ENCODE measurements around the gene TUSC7.

Gene TUSC7

GRCh38 chr3:116702334-116702733 lies 7.2 kb upstream of the TUSC7 start:
- Histone ChIP-seq H3K9ac (ENCODE audit: low read depth in 1 of 2, low read length in 2 of 2) (no peak overlapping the region), H3K9me3 (ENCODE audit: control insufficient read depth in 2 of 2, low read length in 2 of 2) (no peaks in the 10 kb centered on the region), H3K4me1 (ENCODE audit: control insufficient read depth in 2 of 2, insufficient read depth in 2 of 2, low read length in 2 of 2) (no peaks in the 10 kb centered on the region), H3K36me3 (ENCODE audit: control insufficient read depth in 2 of 2, insufficient read depth in 2 of 2, low read length in 2 of 2) (no peaks in the 10 kb centered on the region), H3K4me3 (ENCODE audit: low read length in 2 of 2) (no peak overlapping the region), H3K27ac (ENCODE audit: low read depth in 2 of 2, low read length in 2 of 2) (no peak overlapping the region), H3K27me3 (ENCODE audit: control insufficient read depth in 2 of 2, insufficient read depth in 2 of 2, low read length in 2 of 2) (no peaks in the 10 kb centered on the region)

- no peak overlapping the region for H3K9ac ChIP-seq (ENCODE audit: low read depth in 1 of 2, low read length in 2 of 2)
- no peaks in the 10 kb centered on the region for H3K9me3 ChIP-seq (ENCODE audit: control insufficient read depth in 2 of 2, low read length in 2 of 2)
- H3K4me3 ChIP-seq (ENCODE audit: low read length in 2 of 2) = no peak overlapping the region
- no peak overlapping the region for H3K27ac ChIP-seq (ENCODE audit: low read depth in 2 of 2, low read length in 2 of 2)
- no peaks in the 10 kb centered on the region for H3K27me3 ChIP-seq (ENCODE audit: control insufficient read depth in 2 of 2, insufficient read depth in 2 of 2, low read length in 2 of 2)
- H3K4me1 ChIP-seq (ENCODE audit: control insufficient read depth in 2 of 2, insufficient read depth in 2 of 2, low read length in 2 of 2) = no peaks in the 10 kb centered on the region
- no peaks in the 10 kb centered on the region for H3K36me3 ChIP-seq (ENCODE audit: control insufficient read depth in 2 of 2, insufficient read depth in 2 of 2, low read length in 2 of 2)
Measured at GRCh38 chr3:116707531-116707930, 2.0 kb upstream of the TUSC7 start.

- no peak overlapping the region for H3K4me3 ChIP-seq (ENCODE audit: low read length in 2 of 2)
- no peak overlapping the region for H3K27ac ChIP-seq (ENCODE audit: low read depth in 2 of 2, low read length in 2 of 2)
- H3K36me3 ChIP-seq (ENCODE audit: control insufficient read depth in 2 of 2, insufficient read depth in 2 of 2, low read length in 2 of 2) = no peaks in the 10 kb centered on the region
- H3K27me3 ChIP-seq (ENCODE audit: control insufficient read depth in 2 of 2, insufficient read depth in 2 of 2, low read length in 2 of 2) = no peaks in the 10 kb centered on the region
- H3K9me3 ChIP-seq (ENCODE audit: control insufficient read depth in 2 of 2, low read length in 2 of 2) = no peaks in the 10 kb centered on the region
- H3K9ac ChIP-seq (ENCODE audit: low read depth in 1 of 2, low read length in 2 of 2) = no peak overlapping the region
- no peaks in the 10 kb centered on the region for H3K4me1 ChIP-seq (ENCODE audit: control insufficient read depth in 2 of 2, insufficient read depth in 2 of 2, low read length in 2 of 2)
Measured at GRCh38 chr3:116716490-116716889, 6.9 kb downstream of the TUSC7 start.

- no peaks in the 10 kb centered on the region for H3K9me3 ChIP-seq (ENCODE audit: control insufficient read depth in 2 of 2, low read length in 2 of 2)
- H3K36me3 ChIP-seq (ENCODE audit: control insufficient read depth in 2 of 2, insufficient read depth in 2 of 2, low read length in 2 of 2) = no peaks in the 10 kb centered on the region
- no peak overlapping the region for H3K4me3 ChIP-seq (ENCODE audit: low read length in 2 of 2)
- no peaks in the 10 kb centered on the region for H3K27me3 ChIP-seq (ENCODE audit: control insufficient read depth in 2 of 2, insufficient read depth in 2 of 2, low read length in 2 of 2)
- no peak overlapping the region for H3K9ac ChIP-seq (ENCODE audit: low read depth in 1 of 2, low read length in 2 of 2)
- no peak overlapping the region for H3K27ac ChIP-seq (ENCODE audit: low read depth in 2 of 2, low read length in 2 of 2)
- no peaks in the 10 kb centered on the region for H3K4me1 ChIP-seq (ENCODE audit: control insufficient read depth in 2 of 2, insufficient read depth in 2 of 2, low read length in 2 of 2)
Measured at GRCh38 chr3:116717566-116717965, 8.0 kb downstream of the TUSC7 start.

- no peak overlapping the region for H3K27ac ChIP-seq (ENCODE audit: low read depth in 2 of 2, low read length in 2 of 2)
- H3K4me1 ChIP-seq (ENCODE audit: control insufficient read depth in 2 of 2, insufficient read depth in 2 of 2, low read length in 2 of 2) = no peaks in the 10 kb centered on the region
- no peaks in the 10 kb centered on the region for H3K27me3 ChIP-seq (ENCODE audit: control insufficient read depth in 2 of 2, insufficient read depth in 2 of 2, low read length in 2 of 2)
- no peaks in the 10 kb centered on the region for H3K36me3 ChIP-seq (ENCODE audit: control insufficient read depth in 2 of 2, insufficient read depth in 2 of 2, low read length in 2 of 2)
- no peak overlapping the region for H3K4me3 ChIP-seq (ENCODE audit: low read length in 2 of 2)
- no peaks in the 10 kb centered on the region for H3K9me3 ChIP-seq (ENCODE audit: control insufficient read depth in 2 of 2, low read length in 2 of 2)
- H3K9ac ChIP-seq (ENCODE audit: low read depth in 1 of 2, low read length in 2 of 2) = no peak overlapping the region
Measured at GRCh38 chr3:116728454-116728853, 18.9 kb downstream of the TUSC7 start.

- no peaks in the 10 kb centered on the region for H3K9me3 ChIP-seq (ENCODE audit: control insufficient read depth in 2 of 2, low read length in 2 of 2)
- no peak overlapping the region for H3K27ac ChIP-seq (ENCODE audit: low read depth in 2 of 2, low read length in 2 of 2)
- H3K4me1 ChIP-seq (ENCODE audit: control insufficient read depth in 2 of 2, insufficient read depth in 2 of 2, low read length in 2 of 2) = no peaks in the 10 kb centered on the region
- H3K27me3 ChIP-seq (ENCODE audit: control insufficient read depth in 2 of 2, insufficient read depth in 2 of 2, low read length in 2 of 2) = no peaks in the 10 kb centered on the region
- H3K36me3 ChIP-seq (ENCODE audit: control insufficient read depth in 2 of 2, insufficient read depth in 2 of 2, low read length in 2 of 2) = no peaks in the 10 kb centered on the region
- no peak overlapping the region for H3K9ac ChIP-seq (ENCODE audit: low read depth in 1 of 2, low read length in 2 of 2)
- no peak overlapping the region for H3K4me3 ChIP-seq (ENCODE audit: low read length in 2 of 2)
Measured at GRCh38 chr3:116734243-116734642, 24.7 kb downstream of the TUSC7 start.

- H3K4me1 ChIP-seq (ENCODE audit: control insufficient read depth in 2 of 2, insufficient read depth in 2 of 2, low read length in 2 of 2) = no peaks in the 10 kb centered on the region
- no peak overlapping the region for H3K4me3 ChIP-seq (ENCODE audit: low read length in 2 of 2)
- H3K27me3 ChIP-seq (ENCODE audit: control insufficient read depth in 2 of 2, insufficient read depth in 2 of 2, low read length in 2 of 2) = no peaks in the 10 kb centered on the region
- no peak overlapping the region for H3K9ac ChIP-seq (ENCODE audit: low read depth in 1 of 2, low read length in 2 of 2)
- no peak overlapping the region for H3K27ac ChIP-seq (ENCODE audit: low read depth in 2 of 2, low read length in 2 of 2)
- no peaks in the 10 kb centered on the region for H3K9me3 ChIP-seq (ENCODE audit: control insufficient read depth in 2 of 2, low read length in 2 of 2)
- no peaks in the 10 kb centered on the region for H3K36me3 ChIP-seq (ENCODE audit: control insufficient read depth in 2 of 2, insufficient read depth in 2 of 2, low read length in 2 of 2)
Measured at GRCh38 chr3:116739678-116740077, 30.1 kb downstream of the TUSC7 start.

GRCh38 chr3:116740293-116740692 lies 30.7 kb downstream of the TUSC7 start:
- H3K36me3 ChIP-seq (ENCODE audit: control insufficient read depth in 2 of 2, insufficient read depth in 2 of 2, low read length in 2 of 2) = no peaks in the 10 kb centered on the region
- H3K27me3 ChIP-seq (ENCODE audit: control insufficient read depth in 2 of 2, insufficient read depth in 2 of 2, low read length in 2 of 2) = no peaks in the 10 kb centered on the region
- no peak overlapping the region for H3K4me3 ChIP-seq (ENCODE audit: low read length in 2 of 2)
- H3K9me3 ChIP-seq (ENCODE audit: control insufficient read depth in 2 of 2, low read length in 2 of 2) = no peaks in the 10 kb centered on the region
- H3K27ac ChIP-seq (ENCODE audit: low read depth in 2 of 2, low read length in 2 of 2) = no peak overlapping the region
- H3K9ac ChIP-seq (ENCODE audit: low read depth in 1 of 2, low read length in 2 of 2) = no peak overlapping the region
- no peaks in the 10 kb centered on the region for H3K4me1 ChIP-seq (ENCODE audit: control insufficient read depth in 2 of 2, insufficient read depth in 2 of 2, low read length in 2 of 2)

- Histone ChIP-seq H3K4me3 (ENCODE audit: low read length in 2 of 2) (no peak overlapping the region), H3K4me1 (ENCODE audit: control insufficient read depth in 2 of 2, insufficient read depth in 2 of 2, low read length in 2 of 2) (no peaks in the 10 kb centered on the region), H3K27me3 (ENCODE audit: control insufficient read depth in 2 of 2, insufficient read depth in 2 of 2, low read length in 2 of 2) (no peaks in the 10 kb centered on the region), H3K36me3 (ENCODE audit: control insufficient read depth in 2 of 2, insufficient read depth in 2 of 2, low read length in 2 of 2) (no peaks in the 10 kb centered on the region), H3K27ac (ENCODE audit: low read depth in 2 of 2, low read length in 2 of 2) (no peak overlapping the region), H3K9me3 (ENCODE audit: control insufficient read depth in 2 of 2, low read length in 2 of 2) (no peaks in the 10 kb centered on the region), H3K9ac (ENCODE audit: low read depth in 1 of 2, low read length in 2 of 2) (no peak overlapping the region)
Measured at GRCh38 chr3:116741467-116741866, 31.9 kb downstream of the TUSC7 start.

GRCh38 chr3:116743062-116743461 lies 33.5 kb downstream of the TUSC7 start:
- no peak overlapping the region for H3K4me3 ChIP-seq (ENCODE audit: low read length in 2 of 2)
- H3K27me3 ChIP-seq (ENCODE audit: control insufficient read depth in 2 of 2, insufficient read depth in 2 of 2, low read length in 2 of 2) = no peaks in the 10 kb centered on the region
- H3K4me1 ChIP-seq (ENCODE audit: control insufficient read depth in 2 of 2, insufficient read depth in 2 of 2, low read length in 2 of 2) = no peaks in the 10 kb centered on the region
- no peaks in the 10 kb centered on the region for H3K36me3 ChIP-seq (ENCODE audit: control insufficient read depth in 2 of 2, insufficient read depth in 2 of 2, low read length in 2 of 2)
- H3K9ac ChIP-seq (ENCODE audit: low read depth in 1 of 2, low read length in 2 of 2) = no peak overlapping the region
- no peaks in the 10 kb centered on the region for H3K9me3 ChIP-seq (ENCODE audit: control insufficient read depth in 2 of 2, low read length in 2 of 2)
- no peak overlapping the region for H3K27ac ChIP-seq (ENCODE audit: low read depth in 2 of 2, low read length in 2 of 2)

- H3K36me3 ChIP-seq (ENCODE audit: control insufficient read depth in 2 of 2, insufficient read depth in 2 of 2, low read length in 2 of 2) = no peaks in the 10 kb centered on the region
- no peaks in the 10 kb centered on the region for H3K4me1 ChIP-seq (ENCODE audit: control insufficient read depth in 2 of 2, insufficient read depth in 2 of 2, low read length in 2 of 2)
Measured at GRCh38 chr3:116749388-116749787, 39.8 kb downstream of the TUSC7 start.

More at GRCh38 chr3:116749388-116749787, 39.8 kb downstream of the TUSC7 start:
- Histone ChIP-seq H3K9me3 (ENCODE audit: control insufficient read depth in 2 of 2, low read length in 2 of 2) (no peaks in the 10 kb centered on the region), H3K27ac (ENCODE audit: low read depth in 2 of 2, low read length in 2 of 2) (no peak overlapping the region), H3K4me3 (ENCODE audit: low read length in 2 of 2) (no peak overlapping the region), H3K27me3 (ENCODE audit: control insufficient read depth in 2 of 2, insufficient read depth in 2 of 2, low read length in 2 of 2) (no peaks in the 10 kb centered on the region), H3K9ac (ENCODE audit: low read depth in 1 of 2, low read length in 2 of 2) (no peak overlapping the region)
